ENCODE results near the gene SLC37A3.

The SLC37A3 gene

GRCh38 chr7:140310337-140311002 is 87.9 kb downstream of the SLC37A3 start:
- DNase-seq = no peak

- DNase-seq = no peak
Measured at GRCh38 chr7:140308060-140308459, 90.3 kb downstream of the SLC37A3 start.

GRCh38 chr7:140304191-140304799 is 94.0 kb downstream of the SLC37A3 start:
- DNase-seq = no peak

GRCh38 chr7:140300243-140301136 is 97.8 kb downstream of the SLC37A3 start:
- DNase-seq = no peak

- DNase-seq = no peak
Measured at GRCh38 chr7:140298213-140298612, 100.1 kb downstream of the SLC37A3 start.

GRCh38 chr7:140297192-140297591 is 101.1 kb downstream of the SLC37A3 start:
- DNase-seq = no peak

- DNase-seq = no peak
Measured at GRCh38 chr7:140295224-140295738, 103.0 kb downstream of the SLC37A3 start.

GRCh38 chr7:140294454-140294853 is 103.9 kb downstream of the SLC37A3 start:
- no peak for DNase-seq

- no peak for DNase-seq
Measured at GRCh38 chr7:140292438-140292837, 105.9 kb downstream of the SLC37A3 start.

- no peak for DNase-seq
Measured at GRCh38 chr7:140289804-140290203, 108.5 kb downstream of the SLC37A3 start.

GRCh38 chr7:140287988-140288387 is 110.3 kb downstream of the SLC37A3 start:
- DNase-seq = no peak

- no peak for DNase-seq
Measured at GRCh38 chr7:140285938-140286337, 112.4 kb downstream of the SLC37A3 start.

GRCh38 chr7:140284062-140284461 is 114.3 kb downstream of the SLC37A3 start:
- DNase-seq = no peak

Measured in islet precursor cell (in vitro differentiated cells).